Smooth muscle cell (in vitro differentiated cells): Measurements from ENCODE around the gene CXCR6. TPM values are rescaled to one million over a fixed set of nuclear protein-coding genes. Genes with fewer than 3 reads are reported as not detected.

ENCODE experiments used
- DNase-seq: peaks from one replicate; lab custom pipeline; 2025; ENCODE audit not compliant: unreplicated experiment; lab: John Stamatoyannopoulos, UW
- H2AFZ ChIP-seq: fragments of 200-600 bp; sonication (generic); 2 replicates; pipeline ENCODE4 v1.6.0; 2016; ENCODE audit warnings: antibody characterized with exemption, low read depth, mild to moderate bottlenecking
- H3F3A ChIP-seq: fragments of 200-600 bp; sonication (generic); 2 replicates; pipeline ENCODE4 v1.6.0; 2017; ENCODE audit warnings: antibody characterized with exemption, low read depth
- H3K27ac ChIP-seq: fragments of 200-600 bp; sonication (generic); 2 replicates; pipeline ENCODE4 v1.5.1; 2016; ENCODE audit warnings: low read depth, mild to moderate bottlenecking
- H3K27me3 ChIP-seq: fragments of 200-600 bp; sonication (generic); 2 replicates; pipeline ENCODE4 v1.6.1; 2016; ENCODE audit warnings: low read depth, mild to moderate bottlenecking
- H3K36me3 ChIP-seq: fragments of 200-600 bp; sonication (generic); 2 replicates; pipeline ENCODE4 v1.5.1; 2016; ENCODE audit warnings: low read depth
- H3K4me1 ChIP-seq: fragments of 200-600 bp; sonication (generic); 2 replicates; pipeline ENCODE4 v1.5.1; 2016; ENCODE audit warnings: low read depth
- H3K4me2 ChIP-seq: fragments of 200-600 bp; sonication (generic); 2 replicates; pipeline ENCODE4 v1.6.0; 2016; ENCODE audit warnings: mild to moderate bottlenecking
- H3K4me3 ChIP-seq: fragments of 200-600 bp; sonication (generic); 2 replicates; pipeline ENCODE4 v1.5.1; 2016; ENCODE audit warnings: mild to moderate bottlenecking
- H3K79me2 ChIP-seq: fragments of 200-600 bp; sonication (generic); 2 replicates; pipeline ENCODE4 v1.6.0; 2016; ENCODE audit warnings: low read depth, mild to moderate bottlenecking
- H3K9ac ChIP-seq: fragments of 200-600 bp; sonication (generic); 2 replicates; pipeline ENCODE4 v1.6.0; 2016; ENCODE audit warnings: low read depth
- H3K9me3 ChIP-seq: fragments of 200-600 bp; sonication (generic); replicated peaks from 2 replicates; pipeline ENCODE4 v1.5.1; 2016; ENCODE audit warnings: low read depth
- H4K20me1 ChIP-seq: fragments of 200-600 bp; sonication (generic); 2 replicates; pipeline ENCODE4 v1.6.0; 2016; ENCODE audit warnings: low read depth
- WGBS: methylation state at CpG from one replicate; pipeline ENCODE4 v1.1.7; 2016; ENCODE audit warnings: low lambda C conversion rate; 5-methylcytosine and 5-hydroxymethylcytosine counted together
- polyA plus RNA-seq: library from polyadenylated mRNA; unstranded; fragments of >200 nt; fragmentation: Nextera tagmentation; extraction: Ambion mirVana; gene quantifications from 2 replicates; pipeline ENCODE4 v1.2.1, GENCODE V29; 2016
- total RNA-seq: library from RNA; depleted of rRNA; stranded (reverse); fragments of >200 nt; gene quantifications from 2 replicates; pipeline ENCODE4 v1.2.3, GENCODE V29; 2014
- TF ChIP-seq, protein P1 (sequence below): fragments of 200-600 bp; sonication (generic); IDR thresholded peaks from 2 replicates; pipeline ENCODE4 v1.5.1; 2017; ENCODE audit warnings: borderline replicate concordance, mild to moderate bottlenecking, antibody characterized with exemption; ENCODE audit not compliant: insufficient read depth, poor library complexity, severe bottlenecking

CXCR6 gene
- total and polyA plus RNA-seq, 2 experiments from 2014 or later = 0.19 to 0.81 TPM

DNA sequence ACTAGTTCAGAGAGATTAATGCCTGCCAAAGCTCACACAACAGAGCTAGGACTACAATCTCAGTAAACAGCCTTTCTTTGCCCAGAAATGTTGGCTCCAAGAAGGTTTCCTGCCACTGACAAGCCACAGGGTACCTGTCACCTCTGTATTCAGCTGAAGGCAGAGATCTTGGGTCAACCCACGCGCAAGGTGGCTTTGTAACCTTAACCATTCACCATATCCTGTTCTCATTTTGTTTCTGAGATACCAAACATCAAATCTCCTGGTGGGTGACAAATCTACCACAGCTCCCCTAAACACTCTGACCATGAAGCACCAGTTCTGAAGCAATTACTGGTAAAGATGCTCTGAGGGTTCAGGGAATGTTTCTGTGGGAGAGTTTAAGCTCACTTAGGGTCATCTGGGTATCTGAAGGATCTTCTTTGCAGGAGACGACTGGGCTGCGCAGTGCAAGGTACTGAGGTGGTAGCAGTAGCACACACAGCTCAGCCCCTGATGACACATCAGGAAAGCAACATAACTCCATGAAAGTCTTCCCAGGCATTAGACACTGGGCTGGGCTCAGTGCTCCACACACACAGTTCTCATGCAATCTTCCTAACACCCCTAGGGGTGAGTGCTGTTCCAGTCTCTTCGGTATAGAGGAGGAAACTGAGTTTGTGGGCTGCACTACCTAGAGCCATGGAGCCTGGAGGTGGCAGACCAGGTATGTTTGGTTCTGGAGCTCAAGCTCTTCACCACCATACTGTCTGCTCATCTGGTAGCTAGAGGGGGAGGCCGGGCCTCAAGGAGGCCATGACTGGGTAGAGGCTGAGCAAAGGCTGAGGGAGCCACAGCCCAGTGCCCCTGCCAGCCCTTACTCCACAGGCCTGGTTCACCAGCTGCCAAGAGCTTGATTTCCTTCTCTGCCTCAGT is 7.7 kb downstream of the CXCR6 start:
- H3K4me3 ChIP-seq = no peak overlapping the region
- DNase-seq = no peak
- no peaks in the 10 kb centered on the region for H3K9me3 ChIP-seq
- H3K79me2 ChIP-seq = no peaks in the 10 kb centered on the region
- no peaks in the 10 kb centered on the region for H3K4me1 ChIP-seq
- H3K27ac ChIP-seq = no peak overlapping the region
- no peak overlapping the region for H2AFZ ChIP-seq
- 94% methylated on average over 6 of the region's 6 CpGs for WGBS
- no peak overlapping the region for H3K9ac ChIP-seq
- no peaks in the 10 kb centered on the region for H4K20me1 ChIP-seq
- H3K36me3 ChIP-seq = no peaks in the 10 kb centered on the region
- no peaks in the 10 kb centered on the region for H3K27me3 ChIP-seq
- TF ChIP-seq, protein P1, sequence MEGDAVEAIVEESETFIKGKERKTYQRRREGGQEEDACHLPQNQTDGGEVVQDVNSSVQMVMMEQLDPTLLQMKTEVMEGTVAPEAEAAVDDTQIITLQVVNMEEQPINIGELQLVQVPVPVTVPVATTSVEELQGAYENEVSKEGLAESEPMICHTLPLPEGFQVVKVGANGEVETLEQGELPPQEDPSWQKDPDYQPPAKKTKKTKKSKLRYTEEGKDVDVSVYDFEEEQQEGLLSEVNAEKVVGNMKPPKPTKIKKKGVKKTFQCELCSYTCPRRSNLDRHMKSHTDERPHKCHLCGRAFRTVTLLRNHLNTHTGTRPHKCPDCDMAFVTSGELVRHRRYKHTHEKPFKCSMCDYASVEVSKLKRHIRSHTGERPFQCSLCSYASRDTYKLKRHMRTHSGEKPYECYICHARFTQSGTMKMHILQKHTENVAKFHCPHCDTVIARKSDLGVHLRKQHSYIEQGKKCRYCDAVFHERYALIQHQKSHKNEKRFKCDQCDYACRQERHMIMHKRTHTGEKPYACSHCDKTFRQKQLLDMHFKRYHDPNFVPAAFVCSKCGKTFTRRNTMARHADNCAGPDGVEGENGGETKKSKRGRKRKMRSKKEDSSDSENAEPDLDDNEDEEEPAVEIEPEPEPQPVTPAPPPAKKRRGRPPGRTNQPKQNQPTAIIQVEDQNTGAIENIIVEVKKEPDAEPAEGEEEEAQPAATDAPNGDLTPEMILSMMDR = no peak
- H3F3A ChIP-seq = no peaks in the 10 kb centered on the region
- H3K4me2 ChIP-seq = no peak overlapping the region

DNA sequence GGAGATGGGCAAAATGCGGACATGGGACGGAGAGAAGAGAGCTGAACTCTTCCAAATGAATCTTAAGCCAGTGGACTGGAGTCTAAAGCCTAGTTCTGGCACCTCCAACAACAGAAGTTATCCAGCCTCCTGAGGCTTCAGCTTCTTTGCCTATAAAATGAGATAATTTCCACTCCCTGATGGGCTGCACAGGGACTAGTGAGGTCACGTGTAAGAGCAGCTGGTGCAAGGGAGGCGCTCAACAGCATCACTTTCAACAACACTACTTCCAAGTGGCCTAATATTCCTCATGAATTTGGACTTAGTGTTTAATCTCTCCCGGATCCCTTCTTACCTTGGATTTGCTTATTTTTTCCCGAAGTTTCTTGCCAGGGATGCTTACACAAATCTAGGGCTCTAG is 8.7 kb downstream of the CXCR6 start:
- Histone ChIP-seq H3K9me3 (no peaks in the 10 kb centered on the region), H3K4me2 (no peak overlapping the region), H4K20me1 (no peaks in the 10 kb centered on the region), H3K4me3 (no peak overlapping the region), H2AFZ (no peak overlapping the region), H3K36me3 (no peaks in the 10 kb centered on the region), H3K27ac (no peak overlapping the region), H3K9ac (no peak overlapping the region), H3K4me1 (no peaks in the 10 kb centered on the region), H3K79me2 (no peaks in the 10 kb centered on the region), H3K27me3 (no peaks in the 10 kb centered on the region), H3F3A (no peaks in the 10 kb centered on the region)
- WGBS = 86% methylated on average over 6 of the region's 6 CpGs
- TF ChIP-seq, protein P1 = no peak
- no peak for DNase-seq

DNA sequence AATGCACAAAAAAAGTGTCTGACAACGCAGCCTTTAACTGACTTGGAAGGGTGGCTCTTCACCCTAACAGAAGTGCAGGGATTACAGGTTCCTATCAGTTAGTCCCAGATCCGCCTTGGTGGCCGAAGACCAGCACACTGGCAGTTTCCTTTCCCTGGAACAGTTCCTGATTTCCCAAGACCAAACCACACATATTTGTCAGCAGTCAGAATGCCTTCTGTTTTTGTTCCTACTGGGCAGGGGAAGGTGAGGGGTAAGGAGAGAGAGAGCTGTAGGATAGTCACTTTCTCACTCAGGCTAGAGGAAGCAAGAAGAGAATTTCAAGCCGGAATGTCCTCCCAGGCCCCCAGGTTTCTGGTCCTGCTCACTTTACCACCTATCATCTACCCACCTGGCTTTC is 9.2 kb downstream of the CXCR6 start:
- H3K9ac ChIP-seq = no peak overlapping the region
- no peaks in the 10 kb centered on the region for H3K27me3 ChIP-seq
- no peaks in the 10 kb centered on the region for H3K9me3 ChIP-seq
- H3K27ac ChIP-seq = no peak overlapping the region
- H3K36me3 ChIP-seq = no peaks in the 10 kb centered on the region
- no peaks in the 10 kb centered on the region for H4K20me1 ChIP-seq
- H3K4me2 ChIP-seq = no peak overlapping the region
- 60% methylated on average over 4 of the region's 4 CpGs for WGBS
- TF ChIP-seq, protein P1 = no peak
- no peak overlapping the region for H2AFZ ChIP-seq
- no peak overlapping the region for H3K4me3 ChIP-seq
- no peaks in the 10 kb centered on the region for H3F3A ChIP-seq
- DNase-seq = no peak
- no peaks in the 10 kb centered on the region for H3K79me2 ChIP-seq
- no peaks in the 10 kb centered on the region for H3K4me1 ChIP-seq

DNA sequence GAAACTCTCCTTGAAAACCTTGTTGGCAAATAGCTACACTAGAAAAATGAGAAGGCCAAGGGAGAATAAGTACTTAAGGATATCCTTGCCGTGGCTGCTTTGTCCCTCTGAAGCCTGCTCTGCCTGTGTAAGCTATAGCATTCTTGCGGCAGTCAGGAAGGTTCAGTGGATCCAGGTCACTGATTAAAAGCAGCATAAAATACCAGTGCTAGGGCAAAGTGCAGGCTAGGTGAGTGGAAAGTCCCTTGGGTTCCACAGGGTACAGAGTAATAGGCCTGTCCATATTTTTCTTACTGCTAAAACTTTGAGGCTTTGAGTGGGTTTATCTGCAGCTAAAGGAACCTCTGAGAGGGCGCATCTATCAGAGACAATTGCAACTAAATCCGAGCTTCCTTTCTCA is 10.3 kb downstream of the CXCR6 start:
- H3K9ac ChIP-seq = no peak overlapping the region
- H3K27ac ChIP-seq = no peak overlapping the region
- H3K4me1 ChIP-seq = no peaks in the 10 kb centered on the region
- H3K4me2 ChIP-seq = no peak overlapping the region
- H2AFZ ChIP-seq = no peak overlapping the region
- H3F3A ChIP-seq = no peaks in the 10 kb centered on the region
- H3K36me3 ChIP-seq = no peaks in the 10 kb centered on the region
- DNase-seq = no peak
- 85% methylated on average over 4 of the region's 4 CpGs for WGBS
- H3K79me2 ChIP-seq = no peaks in the 10 kb centered on the region
- H3K9me3 ChIP-seq = no peaks in the 10 kb centered on the region
- no peaks in the 10 kb centered on the region for H3K27me3 ChIP-seq
- H4K20me1 ChIP-seq = no peaks in the 10 kb centered on the region
- TF ChIP-seq, protein P1 = no peak
- H3K4me3 ChIP-seq = no peak overlapping the region
